ENCODE measurements around the gene CNOT6L. TPM values are rescaled to one million over a fixed set of nuclear protein-coding genes. Genes with fewer than 3 reads are reported as not detected.

CNOT6L gene
- polyA plus RNA-seq, 1 donor (not counting 4 experiments of a cell fraction or from before 2014, with no cell fraction given), result 12.0 TPM

DNA sequence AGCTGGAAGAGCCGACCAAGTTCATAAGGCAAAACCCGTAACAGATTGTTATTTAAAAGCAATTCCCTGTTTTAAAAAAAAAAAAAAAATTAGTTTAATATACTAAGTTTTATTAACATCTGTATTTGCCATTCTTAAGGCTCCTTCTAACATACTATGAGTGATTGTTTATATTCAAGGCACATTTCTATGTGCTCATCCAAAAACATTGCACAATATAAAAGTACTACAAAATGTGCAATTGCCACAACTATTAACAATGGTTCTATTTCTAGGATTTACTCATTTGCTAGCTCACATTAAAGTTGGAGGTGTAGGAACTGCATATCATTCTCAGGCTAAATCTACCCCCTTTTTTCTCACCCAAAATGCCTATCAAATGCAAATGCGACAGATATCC lies 46.1 kb downstream of the CNOT6L start:
- Histone ChIP-seq H3K4me1 (ENCODE audit: control insufficient read depth, extremely low read depth, insufficient read depth, low read length) (peaks cover 7% of the 10 kb centered on the region), H3K27me3 (ENCODE audit: control insufficient read depth, extremely low read depth, insufficient read depth, low read length) (no peaks in the 10 kb centered on the region), H3K9ac (ENCODE audit: control insufficient read depth, extremely low read depth, insufficient read depth, low read length) (no peak overlapping the region), H4K20me1 (ENCODE audit: control insufficient read depth, extremely low read depth, insufficient read depth, low read length) (no peaks in the 10 kb centered on the region), H3K79me2 (ENCODE audit: control insufficient read depth, insufficient read depth, low read length) (peaks cover 12% of the 10 kb centered on the region), H2AFZ (ENCODE audit: control insufficient read depth, low read length) (no peak overlapping the region), H3K4me3 (ENCODE audit: control insufficient read depth in 2 of 3, extremely low read depth in 1 of 3, insufficient read depth in 2 of 3, low read depth in 1 of 3, low read length in 3 of 3) (no peak overlapping the region), H3K36me3 (ENCODE audit: control insufficient read depth in 2 of 2, extremely low read depth in 1 of 2, insufficient read depth in 2 of 2, low read length in 2 of 2) (no peaks in the 10 kb centered on the region), H3K9me1 (ENCODE audit: control insufficient read depth, extremely low read depth, insufficient read depth, low read length) (no peaks in the 10 kb centered on the region), H3K4me2 (ENCODE audit: control insufficient read depth, extremely low read depth, insufficient read depth, low read depth, low read length) (no peak overlapping the region), H3K27ac (ENCODE audit: control insufficient read depth, insufficient read depth, low read length) (no peak overlapping the region), H3K9me3 (ENCODE audit: control insufficient read depth, low read depth, low read length) (no peaks in the 10 kb centered on the region)
- FAIRE-seq (no peak), DNase-seq (ENCODE audit: low read depth, low spot score) (no peak)
- dilution Hi-C loops (cut with MboI; ENCODE audit: extremely low pct_ligation_motif_present, low sequenced_read_pairs), result no loop called here
- TF ChIP-seq EZH2 (IDR thresholded peaks at IDR 0.05; ENCODE audit: low read length), result no peak
- TF ChIP-seq, protein P1, sequence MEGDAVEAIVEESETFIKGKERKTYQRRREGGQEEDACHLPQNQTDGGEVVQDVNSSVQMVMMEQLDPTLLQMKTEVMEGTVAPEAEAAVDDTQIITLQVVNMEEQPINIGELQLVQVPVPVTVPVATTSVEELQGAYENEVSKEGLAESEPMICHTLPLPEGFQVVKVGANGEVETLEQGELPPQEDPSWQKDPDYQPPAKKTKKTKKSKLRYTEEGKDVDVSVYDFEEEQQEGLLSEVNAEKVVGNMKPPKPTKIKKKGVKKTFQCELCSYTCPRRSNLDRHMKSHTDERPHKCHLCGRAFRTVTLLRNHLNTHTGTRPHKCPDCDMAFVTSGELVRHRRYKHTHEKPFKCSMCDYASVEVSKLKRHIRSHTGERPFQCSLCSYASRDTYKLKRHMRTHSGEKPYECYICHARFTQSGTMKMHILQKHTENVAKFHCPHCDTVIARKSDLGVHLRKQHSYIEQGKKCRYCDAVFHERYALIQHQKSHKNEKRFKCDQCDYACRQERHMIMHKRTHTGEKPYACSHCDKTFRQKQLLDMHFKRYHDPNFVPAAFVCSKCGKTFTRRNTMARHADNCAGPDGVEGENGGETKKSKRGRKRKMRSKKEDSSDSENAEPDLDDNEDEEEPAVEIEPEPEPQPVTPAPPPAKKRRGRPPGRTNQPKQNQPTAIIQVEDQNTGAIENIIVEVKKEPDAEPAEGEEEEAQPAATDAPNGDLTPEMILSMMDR (optimal IDR thresholded peaks at IDR 0.05 in 1 of 3, IDR thresholded peaks at IDR 0.05 in 1 of 3, conservative IDR thresholded peaks at IDR 0.05 in 1 of 3; ENCODE audit: extremely low read depth in 1 of 3, insufficient read depth in 2 of 3, low read length in 3 of 3), result no peak

DNA sequence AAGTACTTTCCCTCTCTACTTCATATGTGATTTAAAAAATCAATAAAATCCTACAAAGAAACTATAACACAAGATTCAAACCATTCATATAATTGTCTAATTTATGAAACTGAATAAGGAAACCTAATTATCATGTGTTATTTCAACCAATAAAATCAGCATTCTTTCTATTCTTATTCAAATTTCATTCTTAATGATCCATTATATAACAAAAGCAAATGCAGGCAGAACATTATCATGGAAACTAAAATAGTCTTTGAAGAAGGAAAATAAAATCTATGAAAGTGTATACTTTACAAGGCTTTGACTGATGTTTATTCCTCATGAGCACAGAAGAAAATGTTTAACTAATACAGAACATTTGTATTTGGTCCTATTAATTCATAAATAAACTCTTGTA lies 47.6 kb downstream of the CNOT6L start:
- H3K9ac ChIP-seq (ENCODE audit: control insufficient read depth, extremely low read depth, insufficient read depth, low read length), result no peak overlapping the region
- H3K79me2 ChIP-seq (ENCODE audit: control insufficient read depth, insufficient read depth, low read length), result peaks cover 2% of the 10 kb centered on the region
- H3K4me1 ChIP-seq (ENCODE audit: control insufficient read depth, extremely low read depth, insufficient read depth, low read length), result no peaks in the 10 kb centered on the region
- DNase-seq (ENCODE audit: low read depth, low spot score) (no peak), FAIRE-seq (no peak)
- H3K9me3 ChIP-seq (ENCODE audit: control insufficient read depth, low read depth, low read length), result no peaks in the 10 kb centered on the region
- TF ChIP-seq, protein P1 (optimal IDR thresholded peaks at IDR 0.05 in 1 of 3, IDR thresholded peaks at IDR 0.05 in 1 of 3, conservative IDR thresholded peaks at IDR 0.05 in 1 of 3; ENCODE audit: extremely low read depth in 1 of 3, insufficient read depth in 2 of 3, low read length in 3 of 3), result no peak
- no peak for TF ChIP-seq EZH2 (IDR thresholded peaks at IDR 0.05; ENCODE audit: low read length)
- no peak overlapping the region for H2AFZ ChIP-seq (ENCODE audit: control insufficient read depth, low read length)
- H4K20me1 ChIP-seq (ENCODE audit: control insufficient read depth, extremely low read depth, insufficient read depth, low read length), result no peaks in the 10 kb centered on the region
- H3K36me3 ChIP-seq (ENCODE audit: control insufficient read depth in 2 of 2, extremely low read depth in 1 of 2, insufficient read depth in 2 of 2, low read length in 2 of 2), result no peaks in the 10 kb centered on the region
- no peaks in the 10 kb centered on the region for H3K9me1 ChIP-seq (ENCODE audit: control insufficient read depth, extremely low read depth, insufficient read depth, low read length)
- no peak overlapping the region for H3K27ac ChIP-seq (ENCODE audit: control insufficient read depth, insufficient read depth, low read length)
- no peaks in the 10 kb centered on the region for H3K27me3 ChIP-seq (ENCODE audit: control insufficient read depth, extremely low read depth, insufficient read depth, low read length)
- H3K4me2 ChIP-seq (ENCODE audit: control insufficient read depth, extremely low read depth, insufficient read depth, low read depth, low read length), result no peak overlapping the region
- H3K4me3 ChIP-seq (ENCODE audit: control insufficient read depth in 2 of 3, extremely low read depth in 1 of 3, insufficient read depth in 2 of 3, low read depth in 1 of 3, low read length in 3 of 3), result no peak overlapping the region
- dilution Hi-C loops (cut with MboI; ENCODE audit: extremely low pct_ligation_motif_present, low sequenced_read_pairs), result no loop called here

Data from keratinocyte (primary cell).